ENCODE measurements around the gene ATP8B3. TPM values are rescaled to one million over a fixed set of nuclear protein-coding genes. Genes with fewer than 3 reads are reported as not detected.
A peak's percentile ranks its signal among the peaks of the same experiment; 100 is the strongest.

Gene ATP8B3
- total and polyA plus RNA-seq, 2 experiments from 2014 or later, result 2.1 to 6.0 TPM

GRCh38 chr19:1843646-1844394 is 31.7 kb upstream of the ATP8B3 start:
- 0 out of 2 replicates have a peak overlapping the region, but pooled peaks have one; percentile 27 for H3K27ac Mint-ChIP-seq
- TF ChIP-seq, protein P1, sequence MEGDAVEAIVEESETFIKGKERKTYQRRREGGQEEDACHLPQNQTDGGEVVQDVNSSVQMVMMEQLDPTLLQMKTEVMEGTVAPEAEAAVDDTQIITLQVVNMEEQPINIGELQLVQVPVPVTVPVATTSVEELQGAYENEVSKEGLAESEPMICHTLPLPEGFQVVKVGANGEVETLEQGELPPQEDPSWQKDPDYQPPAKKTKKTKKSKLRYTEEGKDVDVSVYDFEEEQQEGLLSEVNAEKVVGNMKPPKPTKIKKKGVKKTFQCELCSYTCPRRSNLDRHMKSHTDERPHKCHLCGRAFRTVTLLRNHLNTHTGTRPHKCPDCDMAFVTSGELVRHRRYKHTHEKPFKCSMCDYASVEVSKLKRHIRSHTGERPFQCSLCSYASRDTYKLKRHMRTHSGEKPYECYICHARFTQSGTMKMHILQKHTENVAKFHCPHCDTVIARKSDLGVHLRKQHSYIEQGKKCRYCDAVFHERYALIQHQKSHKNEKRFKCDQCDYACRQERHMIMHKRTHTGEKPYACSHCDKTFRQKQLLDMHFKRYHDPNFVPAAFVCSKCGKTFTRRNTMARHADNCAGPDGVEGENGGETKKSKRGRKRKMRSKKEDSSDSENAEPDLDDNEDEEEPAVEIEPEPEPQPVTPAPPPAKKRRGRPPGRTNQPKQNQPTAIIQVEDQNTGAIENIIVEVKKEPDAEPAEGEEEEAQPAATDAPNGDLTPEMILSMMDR (conservative IDR thresholded peaks at IDR 0.05; ENCODE audit: low read depth in 2 of 2), result peak; percentile 47 to 60
- no peak for TF ChIP-seq REST (IDR thresholded peaks at IDR 0.05; ENCODE audit: unreplicated experiment)
- TF ChIP-seq ZNF114 (CRISPR knock-in tag; IDR thresholded peaks at IDR 0.05), result no peak
- ATAC-seq (peak; percentile 30), DNase-seq (ENCODE audit: low spot score) (peak; percentile 73)
- peaks cover 16% of the 10 kb centered on the region for H3K27me3 Mint-ChIP-seq (ENCODE audit: insufficient read depth, low read depth, poor library complexity)
- H3K4me1 Mint-ChIP-seq, result peaks cover 25% of the 10 kb centered on the region
- H3K9me3 Mint-ChIP-seq, result 0 out of 3 replicates have a peak, but pooled peaks cover 1% of the 10 kb centered on the region
- no peaks in the 10 kb centered on the region; the same call in 2 of the 3 replicates for H3K36me3 Mint-ChIP-seq (ENCODE audit: low read depth)
- Histone ChIP-seq H2AFZ (no peak overlapping the region), H3K4me3 (no peak overlapping the region), H3K4me2 (no peak overlapping the region), H3K4me1 (ENCODE audit: insufficient read depth) (peaks cover 3% of the 10 kb centered on the region; the same call in 1 of the 2 replicates), H3K9me2 (ENCODE audit: insufficient read depth) (no peaks in the 10 kb centered on the region), H3F3A (replicated peaks; ENCODE audit: low read depth) (peaks cover 7% of the 10 kb centered on the region; the same call in 1 of the 2 replicates), H3K79me2 (replicated peaks; ENCODE audit: insufficient read depth) (peaks cover 88% of the 10 kb centered on the region), H3K36me3 (ENCODE audit: insufficient read depth) (no peaks in the 10 kb centered on the region), H3K27ac (ENCODE audit: low read depth) (no peak overlapping the region), H4K20me1 (replicated peaks; ENCODE audit: insufficient read depth) (peaks cover 29% of the 10 kb centered on the region), H3K27me3 (ENCODE audit: insufficient read depth) (no peaks in the 10 kb centered on the region)
- no peak overlapping the region for H3K4me3 Mint-ChIP-seq

DNA sequence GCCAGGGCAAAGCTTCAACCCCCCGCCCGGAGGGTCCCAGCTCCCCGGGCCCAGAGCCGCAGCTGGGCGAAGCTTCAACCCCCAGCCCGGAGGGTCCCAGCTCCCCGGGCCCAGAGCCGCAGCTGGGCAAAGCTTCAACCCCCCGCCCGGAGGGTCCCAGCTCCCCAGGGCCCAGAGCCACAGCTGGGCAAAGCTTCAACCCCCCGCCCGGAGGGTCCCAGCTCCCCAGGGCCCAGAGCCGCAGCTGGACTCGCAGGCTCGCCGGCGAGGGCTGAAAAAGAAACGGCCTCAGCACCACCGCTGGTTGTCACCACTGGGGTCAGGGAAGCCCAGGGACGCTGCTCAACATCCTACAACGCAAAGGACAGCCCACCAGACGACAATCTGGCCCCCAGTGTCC is 31.0 kb upstream of the ATP8B3 start:
- H3F3A ChIP-seq (replicated peaks; ENCODE audit: low read depth), result peaks cover 7% of the 10 kb centered on the region
- Mint-ChIP-seq H3K4me1 (peaks cover 25% of the 10 kb centered on the region), H3K4me3 (no peak overlapping the region), H3K36me3 (ENCODE audit: low read depth) (no peaks in the 10 kb centered on the region; the same call in 2 of the 3 replicates), H3K27ac (no peak overlapping the region), H3K9me3 (no peaks in the 10 kb centered on the region), H3K27me3 (ENCODE audit: insufficient read depth, low read depth, poor library complexity) (peaks cover 13% of the 10 kb centered on the region)
- H3K27ac ChIP-seq (ENCODE audit: low read depth), result no peak overlapping the region
- no peaks in the 10 kb centered on the region for H3K36me3 ChIP-seq (ENCODE audit: insufficient read depth)
- no peaks in the 10 kb centered on the region for H3K27me3 ChIP-seq (ENCODE audit: insufficient read depth)
- peaks cover 3% of the 10 kb centered on the region; the same call in 1 of the 2 replicates for H3K4me1 ChIP-seq (ENCODE audit: insufficient read depth)
- peaks cover 29% of the 10 kb centered on the region for H4K20me1 ChIP-seq (replicated peaks; ENCODE audit: insufficient read depth)
- H3K4me2 ChIP-seq, result no peak overlapping the region
- ATAC-seq, result no peak
- H3K9me2 ChIP-seq (ENCODE audit: insufficient read depth), result no peaks in the 10 kb centered on the region
- no peak overlapping the region for H3K4me3 ChIP-seq
- peaks cover 95% of the 10 kb centered on the region for H3K79me2 ChIP-seq (replicated peaks; ENCODE audit: insufficient read depth)
- no peak overlapping the region for H2AFZ ChIP-seq
- DNase-seq (ENCODE audit: low spot score), result no peak
- no peak for TF ChIP-seq CREB1 (CRISPR knock-in tag; IDR thresholded peaks at IDR 0.05; ENCODE audit: low read depth)
- TF ChIP-seq, protein P1 (conservative IDR thresholded peaks at IDR 0.05; ENCODE audit: low read depth in 2 of 2), result no peak
- no peak for TF ChIP-seq ZNF462 (CRISPR knock-in tag; IDR thresholded peaks at IDR 0.05)

All from GM23338 (cell line).